Hematopoietic multipotent progenitor cell treated with erythropoietin and hydrocortisone succinate and interleukin-3 and kit ligand, for 8 days (in vitro differentiated cells): ENCODE data around the gene ANKRD63.
A peak's percentile ranks its signal among the peaks of the same experiment; 100 is the strongest.

Source experiments
- DNase-seq: peaks from one replicate; pipeline ENCODE4 v3.0.0-alpha.2; 2015

The ANKRD63 gene

DNA sequence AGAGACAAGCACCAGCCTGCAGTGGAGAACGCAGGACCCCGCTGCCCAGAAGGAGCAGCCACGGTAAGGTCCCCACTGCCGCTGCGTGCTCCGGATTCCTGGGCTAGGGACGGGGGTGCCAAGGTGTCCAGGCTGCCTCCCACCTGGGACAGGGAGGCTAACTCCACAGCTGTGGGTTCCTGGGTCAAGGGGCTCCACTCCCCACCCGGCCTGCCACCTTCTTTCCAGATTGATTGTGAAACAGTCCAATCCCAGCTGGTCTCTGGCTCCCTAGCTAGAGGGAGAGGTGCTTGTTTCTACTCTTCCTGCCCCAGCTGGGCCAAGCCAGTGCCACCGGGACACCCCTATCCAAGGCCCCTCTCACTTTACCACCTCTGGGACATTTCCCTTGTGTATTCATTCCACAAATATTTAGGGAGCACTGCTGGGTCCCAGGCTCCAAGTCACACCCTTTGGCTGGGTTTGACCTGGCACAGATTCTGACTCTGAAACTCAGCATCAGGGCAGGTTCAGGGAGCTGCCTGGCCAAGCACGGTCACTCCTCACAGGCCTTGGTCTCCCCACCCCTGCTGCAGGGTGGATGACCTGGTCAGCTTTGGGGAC is 42.1 kb downstream of the ANKRD63 start:
- DNase-seq, result no peak

DNA sequence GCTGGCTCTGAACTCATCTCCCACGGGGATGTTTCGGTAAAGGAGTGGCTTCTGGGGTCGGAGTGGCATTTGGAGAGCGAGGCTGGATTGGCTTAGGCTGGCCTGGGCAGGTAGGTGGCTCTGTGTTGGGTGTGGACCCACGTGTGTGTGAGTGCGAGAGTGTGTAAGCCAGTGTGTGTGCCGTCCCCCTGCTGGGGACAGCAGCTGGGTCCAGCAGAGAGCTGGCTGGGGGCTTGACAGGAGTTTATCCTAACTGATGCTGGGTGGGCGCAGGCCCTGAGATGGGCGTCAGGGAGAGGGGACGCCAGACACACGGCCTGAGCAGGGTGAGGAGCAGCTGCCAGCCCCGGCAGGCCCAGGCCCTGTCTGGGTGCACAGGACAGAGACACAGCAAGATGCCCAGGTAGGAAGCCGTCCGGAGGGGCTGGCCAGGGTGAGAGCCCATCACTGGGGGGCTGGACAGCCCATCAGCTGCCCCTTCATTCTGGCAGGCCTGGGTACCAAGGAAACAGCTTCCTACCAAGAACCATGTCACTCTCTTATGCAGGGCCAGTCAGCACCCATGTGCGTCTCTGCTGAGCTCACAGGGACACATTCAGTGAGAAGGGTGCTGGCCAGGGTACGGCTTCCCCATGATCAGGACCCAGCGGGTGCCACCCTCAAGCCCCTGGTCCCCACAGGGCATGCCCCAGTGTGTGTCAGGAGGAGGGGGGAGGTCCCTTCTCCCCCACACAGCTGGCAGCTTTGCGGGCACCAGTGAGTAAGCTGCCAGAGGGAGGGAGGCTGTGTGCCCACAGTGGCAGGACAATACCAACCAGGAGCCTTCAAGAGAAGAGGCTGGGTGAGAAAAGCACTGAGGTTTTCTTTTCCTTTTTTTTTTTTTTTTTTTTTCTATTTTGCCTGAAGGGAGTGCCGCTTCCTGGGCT is 42.9 kb downstream of the ANKRD63 start:
- DNase-seq, result no peak

DNA sequence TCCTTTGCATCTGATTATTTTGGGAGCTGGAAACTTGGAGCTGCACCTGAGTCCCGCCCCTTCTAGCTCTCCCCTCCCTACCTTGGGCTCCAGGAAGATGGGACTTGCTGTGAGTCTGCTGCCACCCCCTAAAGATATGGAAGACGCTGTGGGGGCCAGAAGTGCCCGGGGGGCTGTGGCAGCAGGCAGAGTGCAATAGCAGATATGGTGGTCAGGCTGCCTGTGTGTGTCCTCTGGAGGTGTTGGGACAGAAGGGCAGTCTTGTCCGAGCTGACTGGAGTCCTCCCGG is 43.5 kb downstream of the ANKRD63 start:
- no peak for DNase-seq

- peak; percentile 53 for DNase-seq
Observed at GRCh38 chr15:40238532-40239403, 44.1 kb downstream of the ANKRD63 start, which contains the start of gene PAK6. TSS of gene PAK6 (plus strand) at chr15:40239063. CDS start at chr15:40264786, 25,723 bp downstream.

- DNase-seq, result no peak
Observed at GRCh38 chr15:40235201-40235885, 47.5 kb downstream of the ANKRD63 start.

DNA sequence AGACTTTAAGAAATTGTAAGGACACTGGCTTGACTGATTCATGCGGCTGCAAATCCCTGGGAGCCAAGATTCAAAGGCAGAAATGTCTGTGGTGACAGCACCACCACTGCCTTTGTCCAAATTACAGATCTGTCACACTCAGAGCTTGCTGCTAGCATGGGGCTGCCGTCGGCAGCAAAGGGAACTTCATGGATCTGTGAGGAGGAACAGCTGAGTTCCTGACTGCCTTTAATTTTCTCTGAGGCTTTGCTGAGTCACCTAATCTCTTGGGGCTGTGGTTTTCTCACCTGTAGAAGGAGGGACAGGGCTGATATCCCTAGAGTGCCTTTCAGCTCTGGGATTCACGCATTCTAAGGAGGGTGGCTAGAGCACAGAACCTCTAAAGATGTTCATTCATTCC is 48.1 kb downstream of the ANKRD63 start:
- no peak for DNase-seq

DNA sequence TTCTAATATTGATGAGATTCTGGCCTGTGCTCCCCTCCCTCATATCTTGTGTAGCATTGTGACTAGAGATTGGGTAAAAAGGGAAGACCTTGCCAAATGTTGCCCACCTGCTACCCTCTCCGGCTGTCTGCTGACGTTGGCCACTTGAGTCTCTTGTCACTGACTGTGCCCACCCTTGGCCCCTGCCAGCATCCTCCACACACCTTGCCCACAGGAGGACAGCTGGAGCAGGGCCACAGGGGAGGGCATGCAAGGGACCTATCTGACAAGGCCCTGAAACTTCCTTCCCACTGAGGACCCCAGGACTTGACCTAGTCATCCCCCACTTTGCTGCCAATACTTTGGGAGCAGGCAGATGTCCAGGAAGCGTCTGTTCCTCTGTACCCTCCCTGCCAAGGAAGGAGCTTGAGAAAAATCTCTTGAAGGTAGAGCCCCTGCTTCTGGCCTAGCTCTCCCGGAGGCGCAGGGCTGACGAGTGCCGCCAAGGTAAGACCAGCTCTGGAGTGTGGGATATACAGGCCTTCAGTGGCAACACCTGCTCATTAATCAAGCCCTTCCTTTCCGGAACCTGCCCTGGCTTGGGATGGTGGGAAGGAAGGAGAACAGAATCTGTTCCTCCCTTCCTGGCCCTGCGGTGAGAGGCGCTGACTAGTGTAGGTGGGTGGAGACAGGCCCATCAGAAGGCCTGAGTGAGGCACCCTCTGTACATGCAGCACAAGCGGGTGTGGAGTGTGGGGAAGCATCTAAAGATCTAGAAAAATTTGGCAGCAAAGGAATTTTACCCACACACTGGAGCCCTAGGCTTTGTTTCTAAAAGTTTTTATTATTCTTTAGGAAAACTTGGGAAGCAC is 48.9 kb downstream of the ANKRD63 start:
- no peak for DNase-seq

GRCh38 chr15:40232625-40233070 is 50.2 kb downstream of the ANKRD63 start:
- no peak for DNase-seq
